Measurements from ENCODE around the gene DNAJC6.
"Not testable (repeated sequence)": the region's sequence is repeated elsewhere in the genome, so short reads cannot be mapped to it uniquely, and the experiment has no call there.

DNAJC6 gene

DNA sequence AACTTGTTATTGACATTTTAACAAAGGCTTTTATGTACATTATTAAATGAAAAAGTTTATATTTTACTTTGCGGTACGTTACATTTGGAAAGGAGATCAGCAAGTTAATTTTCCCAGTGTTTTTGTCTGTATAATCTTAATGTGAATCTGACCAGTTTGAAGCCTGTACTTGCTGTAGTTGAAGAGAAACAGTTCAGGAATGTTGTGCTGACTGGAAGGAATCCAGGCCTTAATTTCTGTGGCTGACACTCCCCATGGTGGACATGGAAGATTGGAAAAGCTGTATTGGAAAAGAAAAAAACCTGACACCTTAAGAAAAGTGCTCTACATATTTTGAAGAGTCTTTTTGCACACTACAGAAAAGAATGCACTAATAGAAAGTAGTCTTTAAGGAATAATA lies 126.6 kb downstream of the DNAJC6 start:
- no peak for DNase-seq

DNA sequence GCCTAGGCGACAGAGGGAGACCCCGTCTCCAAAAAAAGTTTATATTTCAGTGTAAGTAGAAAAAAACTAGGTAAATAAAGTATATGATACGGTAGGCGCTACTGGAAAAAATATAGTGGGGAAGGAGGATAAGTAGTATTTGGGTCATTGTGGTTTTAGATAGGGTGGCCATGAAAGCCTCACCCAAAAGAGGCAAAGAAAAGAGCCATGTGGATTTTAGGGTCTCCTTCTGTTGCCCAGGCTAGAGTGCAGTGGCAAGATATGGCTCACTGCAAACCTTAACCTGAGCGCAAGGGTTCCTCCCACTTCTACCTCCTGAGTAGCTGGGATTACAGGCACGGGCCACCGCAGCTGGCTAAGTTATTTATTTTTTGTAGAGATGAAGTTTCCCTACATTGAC lies 128.3 kb downstream of the DNAJC6 start:
- no peak for DNase-seq

DNA sequence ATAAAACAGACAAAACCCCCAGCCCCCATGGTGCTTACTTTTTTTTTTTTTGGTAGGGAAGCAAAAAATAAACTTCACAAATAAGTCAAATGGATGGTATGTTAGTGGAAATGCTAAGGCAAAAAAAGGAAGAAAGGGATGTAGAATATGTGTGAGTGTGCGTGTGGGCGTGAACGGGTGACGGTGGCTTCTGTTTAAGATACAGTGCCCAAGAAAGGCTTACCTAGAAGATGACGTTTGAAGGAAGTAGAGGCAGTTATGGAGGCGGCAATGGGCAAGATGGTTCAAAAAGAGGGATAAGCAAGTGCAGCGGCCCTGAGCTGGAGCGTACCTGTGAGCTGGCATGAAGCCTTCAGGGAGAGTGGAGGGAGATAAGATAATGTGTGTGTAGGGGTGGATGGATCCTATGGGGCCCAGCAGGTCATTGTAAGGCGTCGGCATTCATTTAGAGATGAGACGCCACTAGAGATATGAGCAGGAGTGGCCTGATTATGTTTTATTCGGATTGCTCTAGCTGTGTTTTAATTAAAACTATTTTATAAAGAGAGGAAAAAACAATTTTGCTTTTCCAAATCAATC lies 131.1 kb downstream of the DNAJC6 start:
- DNase-seq = no peak

DNA sequence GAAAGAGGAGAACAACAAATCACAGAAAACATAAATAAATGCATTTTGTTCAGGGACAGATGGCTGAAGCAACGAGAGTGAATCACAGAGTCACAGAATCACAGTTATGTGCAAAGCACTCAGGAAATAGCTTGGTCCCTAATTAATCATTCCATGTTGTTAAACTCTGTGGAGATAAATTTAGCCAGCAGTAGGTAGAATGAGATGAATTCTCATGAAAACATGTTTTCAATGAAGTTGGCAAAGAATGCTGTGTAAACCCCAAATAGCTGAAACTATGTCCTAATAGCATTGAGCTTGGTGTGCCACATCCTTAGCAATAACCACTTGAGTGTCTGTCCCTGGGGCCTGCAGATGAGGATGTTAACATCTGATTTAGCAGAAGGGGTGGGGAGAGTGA lies 131.6 kb downstream of the DNAJC6 start:
- DNase-seq = no peak

DNA sequence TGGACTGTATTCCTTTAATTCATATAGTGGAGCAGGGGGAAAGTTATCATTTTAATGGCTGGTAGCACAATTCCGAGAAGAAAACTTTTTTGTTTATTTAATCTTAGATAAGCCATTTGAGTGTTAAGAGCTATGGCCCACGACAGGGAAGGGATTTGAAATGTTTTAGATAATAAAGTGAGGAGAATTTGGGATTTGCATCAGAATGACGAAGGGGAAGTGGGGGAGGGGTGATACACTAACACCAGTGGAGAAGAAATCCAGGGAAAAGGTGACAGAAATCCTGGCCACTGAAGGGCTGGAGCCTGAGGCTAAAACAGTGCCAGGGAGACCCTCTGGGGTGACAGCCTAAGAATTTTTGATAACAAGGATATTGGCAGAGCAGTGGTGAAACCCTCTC lies 132.1 kb downstream of the DNAJC6 start:
- DNase-seq = no peak

DNA sequence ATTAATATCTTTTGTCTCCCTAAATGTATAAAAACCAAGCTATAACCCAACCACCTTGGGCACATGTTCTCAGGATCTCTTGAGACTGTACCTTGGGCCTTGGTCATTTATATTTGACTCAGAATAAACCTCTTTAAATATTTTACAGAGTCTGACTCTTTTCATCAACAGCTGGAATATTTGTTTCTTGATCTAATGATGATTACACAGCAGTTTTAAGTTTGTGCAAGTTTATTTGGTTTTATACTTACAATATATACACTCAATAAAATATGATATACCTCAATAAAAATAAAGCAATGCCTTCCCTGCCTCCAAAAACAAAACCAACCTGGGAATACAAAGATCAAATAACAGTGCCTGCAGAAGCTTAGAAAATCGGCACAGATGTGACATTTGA lies 133.1 kb downstream of the DNAJC6 start:
- no peak for DNase-seq

DNA sequence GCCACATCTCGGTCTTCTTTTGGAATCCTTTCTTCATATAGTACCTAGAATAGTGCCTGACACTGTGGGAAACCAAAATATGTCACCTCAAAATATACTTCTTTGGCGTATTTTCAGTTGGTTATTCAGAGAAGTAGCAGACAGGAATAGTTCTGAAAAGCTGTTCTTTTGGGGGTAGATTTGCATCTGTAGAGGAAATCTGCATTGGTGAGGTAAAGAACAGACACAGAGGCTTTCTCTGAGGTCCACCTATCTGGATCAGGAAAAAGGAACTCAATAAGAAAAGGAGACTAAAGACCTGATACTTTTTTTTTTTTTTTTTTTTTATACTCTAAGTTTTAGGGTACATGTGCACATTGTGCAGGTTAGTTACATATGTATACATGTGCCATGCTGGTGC lies 134.3 kb downstream of the DNAJC6 start:
- no peak for DNase-seq

DNA sequence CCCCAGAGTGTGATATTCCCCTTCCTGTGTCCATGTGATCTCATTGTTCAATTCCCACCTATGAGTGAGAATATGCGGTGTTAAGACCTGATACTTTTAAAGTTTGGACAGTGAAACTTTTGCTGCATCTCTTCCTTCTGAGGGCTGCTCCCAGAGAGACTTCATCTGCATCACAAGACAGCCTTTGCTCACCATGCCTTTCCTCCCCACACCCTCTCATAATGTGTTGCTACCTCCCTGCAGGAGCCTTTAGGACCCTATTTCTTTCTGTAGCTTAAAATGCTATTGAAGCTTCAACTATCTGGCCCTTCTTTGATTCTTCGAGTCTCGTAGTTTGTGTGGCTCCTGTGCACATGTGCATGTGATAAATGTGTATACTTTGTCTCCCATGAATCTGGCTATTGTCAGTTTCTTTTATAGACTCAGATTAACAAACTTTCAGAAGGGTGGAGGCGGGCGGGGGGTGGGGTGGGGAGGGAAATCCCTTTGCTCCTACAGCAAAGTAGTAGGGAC lies 134.8 kb downstream of the DNAJC6 start:
- no peak for DNase-seq

DNA sequence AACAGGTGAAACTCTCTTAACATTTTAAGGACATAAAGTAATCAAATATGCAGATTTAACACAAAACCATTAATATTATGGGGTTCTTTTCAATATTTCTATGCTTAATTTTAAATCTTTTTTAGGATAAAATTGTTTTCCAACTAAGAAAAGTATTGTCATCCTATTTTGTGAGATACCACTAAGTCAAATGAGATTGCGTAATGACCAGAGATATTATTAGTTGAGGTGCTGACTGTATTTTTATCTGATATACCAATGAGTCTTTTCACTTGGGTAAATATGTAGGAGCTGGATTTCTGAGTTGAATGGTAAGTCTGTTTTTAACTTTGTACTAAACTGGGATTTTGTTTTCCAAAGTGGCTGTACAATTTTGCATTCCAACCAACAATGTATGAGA lies 136.5 kb downstream of the DNAJC6 start:
- no peak for DNase-seq

DNA sequence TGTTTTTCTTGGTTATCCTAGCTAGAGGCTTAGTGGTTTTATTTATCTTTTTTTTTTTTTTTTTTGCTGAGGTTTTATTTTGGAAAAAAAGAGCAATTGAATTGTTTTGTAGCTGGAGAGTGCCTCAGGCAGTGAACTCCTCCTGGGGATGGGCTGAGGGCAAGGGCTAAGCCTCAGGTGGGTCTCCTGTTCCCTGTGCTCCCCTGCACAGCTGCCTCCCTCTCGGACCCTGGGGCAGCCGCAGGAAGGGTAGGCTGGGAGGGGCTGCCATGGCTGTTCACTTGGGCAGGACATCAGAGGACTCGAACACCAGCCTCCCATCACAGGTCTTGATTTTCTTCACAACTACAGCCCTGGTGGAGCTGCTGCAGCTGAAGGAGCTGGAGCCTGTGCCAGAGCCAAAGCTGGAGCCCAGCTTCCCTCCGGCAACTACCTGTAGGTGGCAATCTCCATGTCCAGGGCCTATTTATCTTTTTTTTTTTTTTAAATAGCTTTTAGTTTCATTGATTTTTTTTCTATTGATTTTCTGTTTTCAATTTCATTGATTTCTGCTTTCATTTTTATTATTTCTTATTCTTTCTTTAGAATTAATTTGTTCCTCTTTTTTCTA lies 140.0 kb downstream of the DNAJC6 start:
- DNase-seq = no peak

DNA sequence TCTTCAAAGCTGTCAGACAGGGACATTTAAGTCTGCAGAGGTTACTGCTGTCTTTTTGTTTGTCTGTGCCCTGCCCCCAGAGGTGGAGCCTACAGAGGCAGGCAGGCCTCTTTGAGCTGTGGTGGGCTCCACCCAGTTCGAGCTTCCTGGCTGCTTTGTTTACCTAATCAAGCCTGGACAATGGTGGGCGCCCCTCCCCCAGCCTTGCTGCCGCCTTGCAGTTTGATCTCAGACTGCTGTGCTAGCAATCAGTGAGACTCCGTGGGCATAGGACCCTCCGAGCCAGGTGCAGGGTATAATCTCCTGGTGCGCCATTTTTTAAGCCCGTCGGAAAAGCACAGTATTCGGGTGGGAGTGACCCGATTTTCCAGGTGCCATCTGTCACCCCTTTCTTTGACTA lies 146.3 kb downstream of the DNAJC6 start:
- DNase-seq = not testable (repeated sequence)

DNA sequence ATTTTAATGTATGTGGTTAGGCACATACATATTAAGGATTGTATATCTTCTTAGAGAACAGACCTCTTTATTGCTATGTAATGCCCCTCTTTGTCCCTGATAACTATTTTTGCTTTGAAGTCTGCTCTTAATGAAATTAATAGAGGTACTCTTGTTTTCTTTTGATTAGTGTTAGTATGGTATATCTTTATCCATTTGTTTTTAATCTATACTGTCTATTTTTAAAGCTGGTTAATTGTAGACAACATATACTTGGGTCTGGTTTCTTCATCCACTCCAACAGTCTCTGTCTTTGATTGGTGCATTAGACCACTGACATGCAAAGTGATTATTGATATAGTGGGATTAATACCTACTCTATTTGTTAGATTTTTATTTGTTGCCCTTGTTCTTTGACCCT lies 147.1 kb downstream of the DNAJC6 start:
- no peak for DNase-seq

DNA sequence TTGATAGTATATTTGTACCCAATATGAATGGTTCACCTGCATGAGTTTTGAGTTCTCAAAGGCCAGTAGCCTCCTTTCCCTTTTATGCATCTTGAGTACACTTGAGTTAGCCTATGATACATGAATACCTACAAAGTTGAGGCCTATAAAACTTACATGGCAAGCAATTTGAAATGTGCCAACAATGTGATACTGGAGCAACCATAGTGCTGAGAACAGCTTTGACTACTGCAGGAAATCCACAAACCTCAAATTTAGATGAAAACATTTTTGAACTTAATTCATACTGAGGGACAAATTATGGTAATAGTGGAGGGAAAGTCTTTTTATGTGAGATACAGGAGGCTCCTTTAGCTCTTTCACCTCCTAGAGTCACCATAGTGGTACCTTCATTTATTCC lies 148.5 kb downstream of the DNAJC6 start:
- no peak for DNase-seq

DNA sequence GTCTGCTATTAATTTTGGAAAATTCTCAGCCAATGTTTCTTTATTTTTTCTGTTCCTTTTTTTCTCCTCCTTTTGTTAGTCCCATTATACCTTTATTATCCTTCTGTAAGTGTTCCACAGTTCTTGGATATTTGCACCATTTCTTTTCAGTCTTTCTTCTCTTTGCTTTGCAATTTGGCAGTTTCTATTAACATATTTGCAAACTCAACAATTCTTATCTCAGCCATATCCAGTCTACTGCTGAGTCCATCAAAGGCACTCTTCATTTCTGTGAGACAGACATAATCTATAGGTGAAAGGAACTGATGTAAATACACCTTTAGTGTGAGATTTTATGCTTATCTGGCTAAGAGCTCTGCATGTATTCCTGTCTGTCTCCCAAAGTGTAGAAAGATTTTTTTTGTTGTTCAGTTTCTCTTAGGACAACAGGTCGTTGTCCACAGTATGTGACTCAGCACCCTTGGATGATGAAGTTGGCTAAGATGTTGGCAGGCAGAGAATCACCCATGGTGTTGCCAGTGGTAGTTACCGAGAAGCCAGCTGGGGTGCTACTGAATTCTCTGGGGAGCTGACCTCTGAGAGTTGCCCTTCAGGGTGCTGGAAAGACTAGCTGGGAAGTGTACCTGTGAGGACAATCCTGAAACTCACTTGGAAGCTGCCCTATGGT lies 149.5 kb downstream of the DNAJC6 start:
- no peak for DNase-seq

DNA sequence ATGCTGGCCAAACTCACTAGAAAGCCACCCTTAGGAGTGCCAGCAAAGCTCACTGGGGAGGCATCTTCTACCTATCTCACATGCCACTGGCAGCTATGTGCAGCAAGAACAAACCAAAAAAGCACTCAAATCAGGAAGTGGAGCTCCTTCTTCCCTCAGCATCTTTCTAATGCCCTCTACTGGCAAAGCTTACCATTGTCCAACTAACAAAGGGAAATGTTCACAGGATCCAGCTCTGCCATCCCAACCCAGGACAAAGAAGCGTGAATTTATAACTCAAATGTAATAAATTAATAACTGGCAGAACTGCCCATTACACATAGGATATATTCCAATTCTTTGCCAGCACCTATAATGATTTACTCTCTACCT lies 150.0 kb downstream of the DNAJC6 start:
- no peak for DNase-seq

All from stimulated activated CD4-positive, alpha-beta T cell treated with anti-CD3 and anti-CD28 coated beads, Interleukin-12 subunit alpha, Interleukin-12 subunit beta, amount 100 ng/mL, for 4 hours (primary cell).